T-helper 2 cell treated with Interferon-gamma antibody and Interleukin-4, amounts not matched to agents 5 μg/mL and 100 μg/mL, for 36 hours (primary cell): ENCODE results near the gene TEAD1.
A peak's percentile ranks its signal among the peaks of the same experiment; 100 is the strongest.

ENCODE experiments used
- DNase-seq: peaks from one replicate; pipeline ENCODE4 v3.0.0; 2021; ENCODE audit warnings: low spot score
- H3K27ac Mint-ChIP-seq: one replicate; pipeline ENCODE4 v1.8.0; 2021; ENCODE audit warnings: mild to moderate bottlenecking, mixed read lengths
- H3K27me3 Mint-ChIP-seq: one replicate; pipeline ENCODE4 v1.8.0; 2021; ENCODE audit warnings: low read depth, mixed read lengths
- H3K36me3 Mint-ChIP-seq: one replicate; pipeline ENCODE4 v1.8.0; 2021; ENCODE audit warnings: low read depth, mixed read lengths
- H3K4me1 Mint-ChIP-seq: one replicate; pipeline ENCODE4 v1.8.0; 2021; ENCODE audit warnings: low read depth, mixed read lengths
- H3K4me3 Mint-ChIP-seq: one replicate; pipeline ENCODE4 v1.8.0; 2022; ENCODE audit warnings: mild to moderate bottlenecking, moderate library complexity, mixed read lengths
- H3K9me3 Mint-ChIP-seq: one replicate; pipeline ENCODE4 v1.8.0; 2021; ENCODE audit warnings: mixed read lengths

Gene TEAD1

GRCh38 chr11:12642806-12643428 is 31.3 kb upstream of the TEAD1 start:
- Mint-ChIP-seq H3K27me3 (peaks cover 3% of the 10 kb centered on the region), H3K4me3 (no peak overlapping the region), H3K27ac (no peak overlapping the region), H3K4me1 (no peaks in the 10 kb centered on the region), H3K36me3 (no peaks in the 10 kb centered on the region), H3K9me3 (no peaks in the 10 kb centered on the region)
- DNase-seq, result no peak

GRCh38 chr11:12646478-12646877 is 27.7 kb upstream of the TEAD1 start:
- H3K4me3 Mint-ChIP-seq, result no peak overlapping the region
- DNase-seq, result no peak
- no peaks in the 10 kb centered on the region for H3K36me3 Mint-ChIP-seq
- H3K4me1 Mint-ChIP-seq, result peaks cover 2% of the 10 kb centered on the region
- no peak overlapping the region for H3K27ac Mint-ChIP-seq
- H3K9me3 Mint-ChIP-seq, result no peaks in the 10 kb centered on the region
- peaks cover 3% of the 10 kb centered on the region for H3K27me3 Mint-ChIP-seq

GRCh38 chr11:12653729-12654128 is 20.5 kb upstream of the TEAD1 start:
- H3K4me1 Mint-ChIP-seq, result peaks cover 2% of the 10 kb centered on the region
- no peak overlapping the region for H3K4me3 Mint-ChIP-seq

DNA sequence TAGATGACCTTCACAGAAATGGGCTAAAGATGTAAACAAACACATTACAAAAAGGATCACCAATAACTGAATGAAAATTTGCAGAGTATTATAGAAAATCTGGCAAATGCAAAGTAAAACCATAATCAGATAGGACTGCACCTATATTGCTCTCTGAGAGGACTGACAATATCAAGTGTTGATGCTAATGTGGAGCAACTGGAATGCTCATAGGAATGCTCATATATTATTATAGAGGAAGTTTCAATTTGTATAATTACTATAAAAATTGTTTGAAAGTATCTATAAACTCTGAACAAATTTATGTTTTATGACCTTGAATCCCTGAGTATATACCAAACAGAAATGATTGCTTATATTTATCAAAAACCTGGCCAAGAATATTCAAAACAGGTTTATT is 18.4 kb upstream of the TEAD1 start:
- Mint-ChIP-seq H3K4me3 (no peak overlapping the region), H3K4me1 (peaks cover under 1% of the 10 kb centered on the region), H3K9me3 (peaks cover 4% of the 10 kb centered on the region), H3K27me3 (peaks cover 6% of the 10 kb centered on the region), H3K27ac (no peak overlapping the region), H3K36me3 (no peaks in the 10 kb centered on the region)
- no peak for DNase-seq

More at GRCh38 chr11:12653729-12654128, 20.5 kb upstream of the TEAD1 start:
- H3K9me3 Mint-ChIP-seq, result peaks cover 4% of the 10 kb centered on the region
- no peaks in the 10 kb centered on the region for H3K36me3 Mint-ChIP-seq
- H3K27me3 Mint-ChIP-seq, result peaks cover 2% of the 10 kb centered on the region
- no peak for DNase-seq
- no peak overlapping the region for H3K27ac Mint-ChIP-seq

DNA sequence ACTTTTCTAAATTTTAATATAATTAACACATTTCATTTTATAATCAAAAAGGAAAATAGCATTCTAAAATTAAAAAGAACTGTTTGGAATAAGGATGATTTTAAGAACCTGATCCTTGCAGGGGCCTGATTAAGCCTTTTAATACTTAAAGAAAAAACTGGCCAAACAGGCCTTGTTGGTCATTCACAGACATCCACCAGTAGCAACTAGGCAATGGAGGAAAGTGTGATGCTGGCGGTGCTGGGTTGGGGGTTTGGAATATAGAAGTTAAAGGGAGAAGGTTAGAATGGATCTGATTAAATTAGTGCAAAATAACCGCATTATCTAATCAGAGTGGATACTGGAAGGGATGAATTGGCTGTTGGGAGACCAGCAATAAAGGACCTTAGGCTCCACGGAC is 16.9 kb upstream of the TEAD1 start:
- Mint-ChIP-seq H3K9me3 (peaks cover 4% of the 10 kb centered on the region), H3K36me3 (no peaks in the 10 kb centered on the region), H3K27me3 (peaks cover 13% of the 10 kb centered on the region), H3K27ac (no peak overlapping the region), H3K4me3 (no peak overlapping the region), H3K4me1 (no peaks in the 10 kb centered on the region)
- DNase-seq, result no peak

DNA sequence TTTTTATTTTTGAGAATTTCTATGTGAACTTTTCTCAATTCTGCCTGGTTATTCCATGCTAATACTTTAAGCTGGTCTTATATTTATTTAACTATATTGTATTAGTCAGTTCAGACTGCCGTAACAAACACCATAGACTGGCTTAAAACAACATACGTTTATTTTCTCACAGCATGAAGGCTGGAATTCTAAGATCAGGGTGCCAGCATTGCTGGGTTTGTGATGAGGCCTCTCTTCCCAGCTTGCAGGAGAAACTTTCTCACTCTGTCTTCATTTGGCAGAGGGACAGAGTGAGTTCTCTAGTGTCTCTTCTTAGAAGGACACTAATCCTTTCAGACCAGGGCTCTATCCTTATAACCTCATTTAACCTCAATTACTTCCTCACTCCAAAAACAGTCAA is 16.2 kb upstream of the TEAD1 start:
- Mint-ChIP-seq H3K4me1 (no peaks in the 10 kb centered on the region), H3K9me3 (peaks cover 4% of the 10 kb centered on the region), H3K27ac (no peak overlapping the region), H3K4me3 (no peak overlapping the region), H3K27me3 (peaks cover 13% of the 10 kb centered on the region), H3K36me3 (no peaks in the 10 kb centered on the region)
- no peak for DNase-seq

DNA sequence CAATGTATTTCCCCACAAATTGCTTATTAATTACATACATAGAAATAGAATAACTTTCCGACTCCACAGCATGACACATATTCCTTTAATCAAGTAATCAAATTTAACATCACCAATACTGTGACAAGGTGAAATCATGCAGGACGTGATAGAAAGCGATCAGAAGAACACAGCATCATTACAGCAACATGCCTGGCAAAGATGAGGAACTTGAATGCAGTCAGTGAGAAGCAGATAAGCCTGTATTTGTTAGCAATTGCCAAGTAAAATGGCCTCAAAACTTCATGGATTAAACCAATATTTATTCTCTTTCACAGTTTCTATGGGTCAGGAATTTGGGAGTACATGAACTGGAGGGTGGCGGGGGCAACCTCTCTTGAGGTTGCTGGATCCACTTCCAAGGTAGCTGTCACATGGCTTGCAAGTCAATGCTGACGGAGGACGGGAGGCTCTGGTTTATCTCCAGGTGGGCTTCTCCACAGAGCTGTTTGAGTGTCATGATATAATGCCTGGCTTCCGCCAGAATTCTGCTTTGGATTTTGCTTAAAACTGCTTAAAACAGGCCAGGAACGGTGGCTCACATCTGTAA is 12.0 kb upstream of the TEAD1 start:
- DNase-seq, result no peak
- H3K27me3 Mint-ChIP-seq, result peaks cover 25% of the 10 kb centered on the region
- no peak overlapping the region for H3K4me3 Mint-ChIP-seq
- no peaks in the 10 kb centered on the region for H3K36me3 Mint-ChIP-seq
- H3K27ac Mint-ChIP-seq, result no peak overlapping the region
- no peaks in the 10 kb centered on the region for H3K4me1 Mint-ChIP-seq
- no peaks in the 10 kb centered on the region for H3K9me3 Mint-ChIP-seq

GRCh38 chr11:12664385-12664784 is 9.8 kb upstream of the TEAD1 start:
- Mint-ChIP-seq H3K36me3 (no peaks in the 10 kb centered on the region), H3K4me1 (no peaks in the 10 kb centered on the region), H3K4me3 (no peak overlapping the region), H3K9me3 (no peaks in the 10 kb centered on the region), H3K27me3 (peaks cover 39% of the 10 kb centered on the region), H3K27ac (no peak overlapping the region)
- no peak for DNase-seq

- peaks cover 41% of the 10 kb centered on the region for H3K27me3 Mint-ChIP-seq
- no peaks in the 10 kb centered on the region for H3K36me3 Mint-ChIP-seq
These were observed 7.3 kb upstream of the TEAD1 start for GRCh38 chr11:12666915-12667314.

DNA sequence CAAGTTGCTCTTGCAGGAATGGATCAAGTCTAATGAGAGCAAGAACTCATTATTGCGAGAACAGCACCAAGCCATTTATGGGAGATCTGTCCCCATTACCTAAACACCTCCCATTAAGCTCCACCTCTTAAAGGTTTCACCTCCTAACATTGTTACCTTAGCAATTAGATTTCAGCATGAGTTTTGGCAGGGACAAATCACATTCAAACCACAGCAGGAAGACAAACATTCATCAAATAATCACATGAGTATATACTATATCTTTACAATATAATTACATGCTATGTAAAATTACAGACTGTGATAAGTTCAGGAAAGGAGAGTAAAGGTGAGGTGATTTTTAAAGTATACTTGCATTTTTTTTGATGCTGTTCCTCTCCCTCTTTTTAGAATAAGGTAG is 6.6 kb upstream of the TEAD1 start:
- no peak overlapping the region for H3K4me3 Mint-ChIP-seq
- H3K36me3 Mint-ChIP-seq, result no peaks in the 10 kb centered on the region
- DNase-seq, result no peak
- H3K4me1 Mint-ChIP-seq, result no peaks in the 10 kb centered on the region
- H3K9me3 Mint-ChIP-seq, result no peaks in the 10 kb centered on the region
- H3K27ac Mint-ChIP-seq, result no peak overlapping the region
- peaks cover 43% of the 10 kb centered on the region for H3K27me3 Mint-ChIP-seq

More at GRCh38 chr11:12666915-12667314, 7.3 kb upstream of the TEAD1 start:
- DNase-seq, result no peak
- Mint-ChIP-seq H3K9me3 (no peaks in the 10 kb centered on the region), H3K4me3 (no peak overlapping the region), H3K27ac (no peak overlapping the region), H3K4me1 (no peaks in the 10 kb centered on the region)

DNA sequence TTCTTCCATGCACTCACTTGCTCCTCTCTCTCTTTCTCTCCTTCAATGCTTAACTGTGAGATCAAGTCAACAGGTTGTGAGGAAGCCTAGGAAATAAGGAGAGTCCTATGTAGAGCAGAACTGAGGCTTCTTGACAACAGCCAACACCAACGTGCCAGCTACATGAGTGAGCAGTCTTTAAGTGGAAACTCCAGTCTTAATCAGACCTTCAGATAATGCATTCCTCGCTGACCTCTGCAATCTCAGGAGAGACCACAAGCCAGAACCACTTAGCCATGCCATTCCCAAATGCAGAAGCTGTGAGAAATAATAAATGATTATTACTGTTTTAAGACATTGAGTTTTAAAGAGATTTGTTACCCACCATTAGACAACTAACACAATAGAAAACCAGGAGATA is 6.1 kb upstream of the TEAD1 start:
- H3K27ac Mint-ChIP-seq, result no peak overlapping the region
- H3K27me3 Mint-ChIP-seq, result peaks cover 43% of the 10 kb centered on the region
- H3K36me3 Mint-ChIP-seq, result no peaks in the 10 kb centered on the region
- no peak overlapping the region for H3K4me3 Mint-ChIP-seq
- no peaks in the 10 kb centered on the region for H3K4me1 Mint-ChIP-seq
- no peaks in the 10 kb centered on the region for H3K9me3 Mint-ChIP-seq
- no peak for DNase-seq

- H3K36me3 Mint-ChIP-seq, result no peaks in the 10 kb centered on the region
- H3K4me1 Mint-ChIP-seq, result peaks cover 4% of the 10 kb centered on the region
- H3K9me3 Mint-ChIP-seq, result no peaks in the 10 kb centered on the region
- peaks cover 45% of the 10 kb centered on the region for H3K27me3 Mint-ChIP-seq
- no peak overlapping the region for H3K27ac Mint-ChIP-seq
- no peak for DNase-seq
- no peak overlapping the region for H3K4me3 Mint-ChIP-seq
These were observed 4.3 kb upstream of the TEAD1 start for GRCh38 chr11:12669930-12670329.

GRCh38 chr11:12671370-12671769 is 2.9 kb upstream of the TEAD1 start:
- H3K36me3 Mint-ChIP-seq, result no peaks in the 10 kb centered on the region
- H3K4me3 Mint-ChIP-seq, result no peak overlapping the region
- peaks cover 4% of the 10 kb centered on the region for H3K4me1 Mint-ChIP-seq
- no peaks in the 10 kb centered on the region for H3K9me3 Mint-ChIP-seq
- peaks cover 47% of the 10 kb centered on the region for H3K27me3 Mint-ChIP-seq
- DNase-seq, result no peak
- H3K27ac Mint-ChIP-seq, result no peak overlapping the region

- Mint-ChIP-seq H3K27ac (peak overlapping the region; percentile 60), H3K9me3 (no peaks in the 10 kb centered on the region), H3K4me3 (peak overlapping the region; percentile 84), H3K27me3 (peaks cover 57% of the 10 kb centered on the region), H3K4me1 (peaks cover 4% of the 10 kb centered on the region), H3K36me3 (no peaks in the 10 kb centered on the region)
- DNase-seq, result no peak
These were observed 659 bp upstream of the TEAD1 start for GRCh38 chr11:12673601-12673923.

DNA sequence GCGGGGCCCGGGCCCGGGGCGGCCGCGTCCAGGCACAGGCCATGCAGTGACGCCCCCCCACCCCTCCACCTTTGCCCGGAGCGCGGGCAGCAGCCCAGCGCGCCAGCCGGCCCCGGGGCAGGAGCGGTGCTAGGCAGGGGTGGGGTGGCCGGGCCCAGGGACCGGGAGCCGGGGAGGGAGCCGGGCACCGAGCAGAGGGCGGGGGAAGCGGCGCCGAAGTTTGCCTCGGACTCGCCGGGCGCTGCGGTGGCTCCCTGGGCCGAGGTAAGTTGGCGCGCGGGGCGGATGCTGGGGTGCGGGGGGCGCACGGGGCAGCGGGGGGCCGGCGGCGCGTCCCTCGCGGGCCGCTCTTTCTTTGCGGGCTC is 332 bp downstream of the TEAD1 start:
- Mint-ChIP-seq H3K36me3 (no peaks in the 10 kb centered on the region), H3K4me3 (no peak overlapping the region), H3K27ac (no peak overlapping the region), H3K9me3 (no peaks in the 10 kb centered on the region), H3K4me1 (peaks cover 4% of the 10 kb centered on the region), H3K27me3 (peaks cover 60% of the 10 kb centered on the region)
- no peak for DNase-seq
